OCI-LY7 (cell line): ENCODE data around the gene OR6C6. TPM values are rescaled to one million over a fixed set of nuclear protein-coding genes. Genes with fewer than 3 reads are reported as not detected.

Experiments
- BruUV-seq: library from RNA; stranded (reverse); fragments of 400-500 nt; replicated peaks from 2 replicates; lab custom pipeline; 2021; lab: Mats Ljungman, UMichigan
- CTCF ChIA-PET: fragments of 300-600 bp; sonication (Branson Sonifier 250); formaldehyde crosslinking; loops from one replicate; lab custom pipeline; 2022; ENCODE audit warnings: antibody characterized with exemption; ENCODE audit not compliant: unreplicated experiment; lab: Charles Lee
- POLR2A ChIA-PET: fragments of 300-600 bp; sonication (Branson Sonifier 250); formaldehyde crosslinking; loops from one replicate; lab custom pipeline; 2022; ENCODE audit warnings: antibody characterized with exemption; lab: Charles Lee
- DNase-seq: peaks from one replicate; pipeline ENCODE4 v3.0.0-alpha.2; 2015; ENCODE audit warnings: low spot score
- H2AFZ ChIP-seq: fragments of 200-600 bp; sonication (generic), shearing (Covaris generic); 2 replicates; pipeline ENCODE4 v1.6.1; 2014; ENCODE audit warnings: mild to moderate bottlenecking, antibody characterized with exemption, low read length, moderate library complexity
- H3K27ac ChIP-seq: fragments of 200-600 bp; sonication (generic); 2 replicates; pipeline ENCODE4 v1.5.1; 2014; ENCODE audit warnings: mixed run types, low read depth, mild to moderate bottlenecking, moderate library complexity, low read length, inconsistent platforms; ENCODE audit not compliant: poor library complexity, severe bottlenecking
- H3K36me3 ChIP-seq: fragments of 200-600 bp; sonication (generic); 2 replicates; pipeline ENCODE4 v1.6.1; 2014; ENCODE audit warnings: mild to moderate bottlenecking, antibody characterized with exemption, low read length, moderate library complexity, mixed read lengths; ENCODE audit not compliant: insufficient read depth
- H3K4me1 ChIP-seq: fragments of 200-600 bp; sonication (generic); 2 replicates; pipeline ENCODE4 v1.5.1; 2014; ENCODE audit warnings: mild to moderate bottlenecking, low read length; ENCODE audit not compliant: insufficient read depth, poor library complexity, severe bottlenecking
- H3K4me2 ChIP-seq: fragments of 200-600 bp; sonication (generic); 2 replicates; pipeline ENCODE4 v1.6.1; 2014; ENCODE audit warnings: mild to moderate bottlenecking, low read length
- H3K4me3 ChIP-seq: fragments of 200-600 bp; sonication (generic); 2 replicates; pipeline ENCODE4 v1.5.1; 2014; ENCODE audit warnings: mild to moderate bottlenecking, low read depth, low read length; ENCODE audit not compliant: poor library complexity, severe bottlenecking
- H3K79me2 ChIP-seq: fragments of 200-600 bp; sonication (generic); 2 replicates; pipeline ENCODE4 v1.6.1; 2016; ENCODE audit warnings: low read depth, mild to moderate bottlenecking, low read length, moderate library complexity, mixed read lengths; ENCODE audit not compliant: insufficient read depth
- H3K9me2 ChIP-seq: fragments of 200-600 bp; sonication (generic); 2 replicates; pipeline ENCODE4 v1.6.1; 2016; ENCODE audit warnings: mild to moderate bottlenecking, low read length, mixed read lengths; ENCODE audit not compliant: insufficient read depth
- H3K9me3 ChIP-seq: fragments of 200-600 bp; sonication (generic); 2 replicates; pipeline ENCODE4 v1.6.1; 2014; ENCODE audit warnings: mild to moderate bottlenecking, mixed run types, low read length, mixed read lengths
- H4K20me1 ChIP-seq: fragments of 200-600 bp; sonication (generic); 2 replicates; pipeline ENCODE4 v1.6.1; 2014; ENCODE audit warnings: mild to moderate bottlenecking, antibody characterized with exemption, low read length, moderate library complexity, mixed read lengths; ENCODE audit not compliant: insufficient read depth
- EZH2phosphoT487 ChIP-seq: fragments of 200-600 bp; sonication (generic); IDR thresholded peaks from 2 replicates; pipeline ENCODE4 v1.6.1; 2018; ENCODE audit warnings: low read depth, borderline replicate concordance, mild to moderate bottlenecking, mixed run types, antibody characterized with exemption, low read length, moderate library complexity, mixed read lengths
- intact Hi-C: fragments of 100-400 bp; cut with micrococcal nuclease; formaldehyde crosslinking; loops from one replicate; pipeline ENCODE4 v1.10.0; 2022; ENCODE audit not compliant: unreplicated experiment
- total RNA-seq, 2 experiments: library from RNA; depleted of rRNA in 1 of 2; stranded (reverse); fragments of >200 nt in 1 of 2; shearing (Covaris generic) in 1 of 2; gene quantifications; 2 replicates each; pipeline ENCODE4 v1.2.3, GENCODE V29; 2014 to 2022
- TF ChIP-seq, protein P1 (sequence below): fragments of 200-600 bp; sonication (generic); conservative IDR thresholded peaks from 2 replicates; pipeline ENCODE4 v1.5.1; 2014; ENCODE audit warnings: mild to moderate bottlenecking, antibody characterized with exemption, low read length, moderate library complexity, mixed read lengths

The OR6C6 gene
- total RNA-seq, 2 experiments from 2014 or later = not detected

GRCh38 chr12:55253281-55253680 is 43.1 kb downstream of the OR6C6 start:
- CTCF ChIA-PET = no interaction called here
- BruUV-seq = no TSS peak
- Histone ChIP-seq H3K4me1 (no peaks in the 10 kb centered on the region), H3K36me3 (no peaks in the 10 kb centered on the region), H3K4me2 (no peak overlapping the region), H3K9me3 (no peaks in the 10 kb centered on the region), H3K27ac (no peak overlapping the region), H2AFZ (no peak overlapping the region), H3K4me3 (no peak overlapping the region), H3K79me2 (no peaks in the 10 kb centered on the region), H3K9me2 (no peaks in the 10 kb centered on the region), H4K20me1 (no peaks in the 10 kb centered on the region)
- intact Hi-C loops = no loop called here
- POLR2A ChIA-PET = interaction anchor here (0.7 to 1.1 kb wide), 2 partner anchors 12 to 27 kb away, joined by 3 read pairs; no protein-coding TSS in a partner anchor
- no peak for DNase-seq
- no peak for TF ChIP-seq EZH2phosphoT487

DNA sequence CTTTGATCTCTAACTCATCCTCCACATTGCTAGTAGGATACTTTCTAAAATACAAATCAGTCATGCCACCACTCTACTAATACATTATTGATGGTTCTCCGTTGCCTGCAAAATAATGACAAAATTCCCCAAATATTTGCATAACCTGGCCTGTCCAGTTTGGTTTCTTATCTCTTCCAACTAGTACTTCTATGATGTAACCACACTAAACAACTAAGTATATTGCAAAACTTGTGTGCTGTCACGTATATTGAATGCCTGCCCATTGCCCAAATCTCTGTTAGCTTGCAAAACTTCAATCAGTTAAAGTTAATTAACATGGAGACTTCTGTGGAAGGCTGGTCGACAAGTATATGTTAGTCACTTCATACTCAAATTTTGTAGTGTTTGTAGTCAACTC is 45.4 kb downstream of the OR6C6 start:
- H3K36me3 ChIP-seq = no peaks in the 10 kb centered on the region
- H4K20me1 ChIP-seq = no peaks in the 10 kb centered on the region
- BruUV-seq = no TSS peak
- no peak overlapping the region for H3K27ac ChIP-seq
- H3K79me2 ChIP-seq = no peaks in the 10 kb centered on the region
- TF ChIP-seq, protein P1, sequence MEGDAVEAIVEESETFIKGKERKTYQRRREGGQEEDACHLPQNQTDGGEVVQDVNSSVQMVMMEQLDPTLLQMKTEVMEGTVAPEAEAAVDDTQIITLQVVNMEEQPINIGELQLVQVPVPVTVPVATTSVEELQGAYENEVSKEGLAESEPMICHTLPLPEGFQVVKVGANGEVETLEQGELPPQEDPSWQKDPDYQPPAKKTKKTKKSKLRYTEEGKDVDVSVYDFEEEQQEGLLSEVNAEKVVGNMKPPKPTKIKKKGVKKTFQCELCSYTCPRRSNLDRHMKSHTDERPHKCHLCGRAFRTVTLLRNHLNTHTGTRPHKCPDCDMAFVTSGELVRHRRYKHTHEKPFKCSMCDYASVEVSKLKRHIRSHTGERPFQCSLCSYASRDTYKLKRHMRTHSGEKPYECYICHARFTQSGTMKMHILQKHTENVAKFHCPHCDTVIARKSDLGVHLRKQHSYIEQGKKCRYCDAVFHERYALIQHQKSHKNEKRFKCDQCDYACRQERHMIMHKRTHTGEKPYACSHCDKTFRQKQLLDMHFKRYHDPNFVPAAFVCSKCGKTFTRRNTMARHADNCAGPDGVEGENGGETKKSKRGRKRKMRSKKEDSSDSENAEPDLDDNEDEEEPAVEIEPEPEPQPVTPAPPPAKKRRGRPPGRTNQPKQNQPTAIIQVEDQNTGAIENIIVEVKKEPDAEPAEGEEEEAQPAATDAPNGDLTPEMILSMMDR = no peak
- TF ChIP-seq EZH2phosphoT487 = no peak
- H3K4me3 ChIP-seq = no peak overlapping the region
- H3K9me2 ChIP-seq = no peaks in the 10 kb centered on the region
- no peak for DNase-seq
- H3K4me1 ChIP-seq = no peaks in the 10 kb centered on the region
- H2AFZ ChIP-seq = no peak overlapping the region
- intact Hi-C loops = no loop called here
- no peak overlapping the region for H3K4me2 ChIP-seq
- CTCF ChIA-PET = no interaction called here
- POLR2A ChIA-PET = interaction anchor here (1.1 kb wide), 1 partner anchor 13 kb away, joined by 3 read pairs; no protein-coding TSS in a partner anchor
- no peaks in the 10 kb centered on the region for H3K9me3 ChIP-seq

GRCh38 chr12:55246159-55246558 is 50.2 kb downstream of the OR6C6 start:
- H3K4me3 ChIP-seq = no peak overlapping the region
- no peaks in the 10 kb centered on the region for H3K79me2 ChIP-seq
- ChIA-PET CTCF (no interaction called here), POLR2A (interaction anchor here (0.8 kb wide), 1 partner anchor 12 kb away, joined by 3 read pairs; no protein-coding TSS in a partner anchor)
- no peaks in the 10 kb centered on the region for H4K20me1 ChIP-seq
- no peak overlapping the region for H3K4me2 ChIP-seq
- no peak overlapping the region for H2AFZ ChIP-seq
- H3K9me3 ChIP-seq = no peaks in the 10 kb centered on the region
- H3K9me2 ChIP-seq = no peaks in the 10 kb centered on the region
- H3K4me1 ChIP-seq = no peaks in the 10 kb centered on the region
- no peak for DNase-seq
- BruUV-seq = no TSS peak
- H3K27ac ChIP-seq = no peak overlapping the region
- TF ChIP-seq EZH2phosphoT487 = no peak
- TF ChIP-seq, protein P1 = no peak
- intact Hi-C loops = no loop called here
- H3K36me3 ChIP-seq = no peaks in the 10 kb centered on the region
